ENCODE data around the gene POLR1G.
A peak's percentile ranks its signal among the peaks of the same experiment; 100 is the strongest.

GRCh38 chr19:45444318-45445041 is 38.0 kb downstream of the POLR1G start:
- TF ChIP-seq ZFP30 (CRISPR knock-in tag; IDR thresholded peaks at IDR 0.05) (0 out of 2 replicates have a peak, but pooled peaks have one; percentile 6), PATZ1 (CRISPR knock-in tag; IDR thresholded peaks at IDR 0.05; ENCODE audit: borderline replicate concordance) (no peak), GLIS3 (CRISPR knock-in tag; IDR thresholded peaks at IDR 0.05) (no peak), ZC3H10 (CRISPR knock-in tag; IDR thresholded peaks at IDR 0.05) (no peak), CREB5 (CRISPR knock-in tag; IDR thresholded peaks at IDR 0.05; ENCODE audit: low read depth) (no peak), OSR1 (CRISPR knock-in tag; IDR thresholded peaks at IDR 0.05) (no peak), ZNF565 (CRISPR knock-in tag; conservative IDR thresholded peaks at IDR 0.05; ENCODE audit: low read depth) (no peak), ZFP3 (CRISPR knock-in tag; IDR thresholded peaks at IDR 0.05) (no peak), ARNTL (CRISPR knock-in tag; IDR thresholded peaks at IDR 0.05; ENCODE audit: borderline replicate concordance, low read depth) (no peak), ESRRG (CRISPR knock-in tag; IDR thresholded peaks at IDR 0.05) (no peak), RARB (CRISPR knock-in tag; IDR thresholded peaks at IDR 0.05) (no peak), BACH2 (CRISPR knock-in tag; IDR thresholded peaks at IDR 0.05; ENCODE audit: borderline replicate concordance) (no peak)

All from SK-N-SH treated with all-trans-retinoic acid at 6 μM for 48 hours (cell line).